Stimulated activated CD8-positive, alpha-beta memory T cell treated with anti-CD3 and anti-CD28 coated beads, Interleukin-7, amount 100 ng/mL, for 1 hour (primary cell): ENCODE data around the gene KLHDC4.

Source experiments
- DNase-seq, 2 donors: peaks; one replicate each; pipeline ENCODE4 v3.0.0-alpha.2; 2020; ENCODE audit warnings: low read depth in 2 of 2

KLHDC4 gene

DNA sequence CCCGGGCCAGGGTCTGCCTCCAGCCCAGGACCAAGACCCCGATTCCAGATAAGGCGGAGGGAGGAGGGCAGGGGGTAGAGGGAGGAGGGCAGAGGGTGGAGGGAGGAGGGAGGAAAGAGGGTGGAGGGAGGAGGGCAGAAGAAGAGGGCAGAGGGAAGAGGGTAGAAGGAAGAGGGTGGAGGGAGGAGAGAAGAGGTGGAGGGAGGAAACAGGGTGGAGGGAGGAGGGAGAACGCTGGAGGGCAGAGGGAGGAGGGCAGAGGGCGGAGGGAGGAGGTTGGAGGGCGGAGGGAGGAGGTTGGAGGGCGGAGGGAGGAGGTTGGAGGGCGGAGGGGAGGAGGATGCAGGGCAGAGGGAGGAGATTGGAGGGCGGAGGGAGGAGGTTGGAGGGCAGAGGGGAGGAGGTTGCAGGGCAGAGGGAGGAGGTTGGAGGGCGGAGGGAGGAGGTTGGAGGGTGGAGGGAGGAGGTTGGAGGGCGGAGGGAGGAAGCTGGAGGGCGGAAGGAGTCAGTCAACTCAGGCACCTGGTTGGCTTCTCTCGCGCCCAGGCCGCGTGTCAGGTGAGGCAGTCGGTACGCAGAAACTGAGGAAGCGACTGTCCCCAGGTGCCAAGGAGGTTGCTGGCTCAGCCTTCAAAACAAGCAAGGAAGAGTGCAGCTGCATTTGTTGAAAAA, 65.2 kb downstream of the KLHDC4 start:
- DNase-seq = no peak

DNA sequence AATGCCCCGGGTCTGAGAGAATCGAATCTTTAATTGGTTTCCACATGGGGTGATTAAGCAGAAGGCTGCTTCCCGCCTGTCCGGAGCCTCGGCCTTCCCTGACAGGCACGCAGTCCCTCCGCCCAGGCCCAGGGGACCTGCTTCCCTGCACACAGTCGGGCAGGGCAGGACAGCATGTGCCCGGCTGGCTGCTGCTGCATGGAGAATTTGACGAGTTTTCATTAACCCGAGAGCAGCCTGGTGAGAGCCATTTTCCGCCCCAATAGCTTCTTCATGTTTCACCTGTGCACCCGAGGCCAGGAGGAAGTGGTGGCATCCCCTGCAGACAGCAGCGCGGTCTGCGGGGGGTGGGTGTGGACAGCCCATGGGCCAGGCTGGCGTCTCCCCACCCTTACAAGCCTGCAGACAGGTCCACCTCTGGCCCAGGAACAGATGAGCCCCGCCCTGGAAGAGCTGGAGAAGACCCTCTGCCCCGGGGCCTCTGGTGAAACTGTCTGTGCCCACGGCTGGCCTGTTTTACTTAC, 67.0 kb downstream of the KLHDC4 start:
- DNase-seq = no peak

DNA sequence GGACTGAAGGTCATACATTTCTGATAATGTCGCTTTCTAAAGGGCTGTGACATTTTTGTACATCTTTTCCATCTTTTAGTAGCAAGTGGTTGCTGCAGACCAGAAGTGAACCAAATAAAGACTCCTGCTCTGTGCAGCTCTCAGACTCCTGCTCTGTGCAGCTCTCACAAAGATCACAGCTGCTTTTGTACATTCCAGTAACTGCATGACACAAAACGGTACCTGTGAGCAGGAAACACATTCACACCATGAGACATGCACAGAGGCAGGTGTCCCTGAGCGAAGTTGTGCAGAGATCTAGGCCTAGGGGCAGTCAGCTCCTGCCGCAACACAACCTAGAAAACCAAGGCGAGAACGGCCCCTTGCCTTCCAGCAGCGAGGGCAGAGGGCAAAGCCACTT, 67.5 kb downstream of the KLHDC4 start:
- no peak for DNase-seq

DNA sequence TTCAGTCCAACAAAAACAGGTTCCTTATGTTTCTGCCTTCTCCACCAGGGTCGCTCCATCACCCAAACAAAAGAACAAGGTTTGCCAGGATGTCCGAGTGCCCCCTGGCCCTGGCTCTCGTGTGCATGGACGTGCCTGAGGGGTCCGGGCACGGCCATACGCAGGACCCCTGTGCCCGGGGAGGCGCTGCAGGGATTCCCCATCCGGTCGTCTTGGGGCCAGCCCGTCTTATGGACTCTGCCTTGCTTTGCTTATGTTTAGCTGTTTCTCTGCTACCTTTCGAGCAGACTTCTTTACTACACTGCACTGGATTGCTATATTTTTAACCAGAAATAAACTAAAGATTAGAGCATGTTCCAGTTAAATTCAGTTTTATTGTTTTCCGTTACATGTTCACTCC, 68.0 kb downstream of the KLHDC4 start:
- DNase-seq = no peak

DNA sequence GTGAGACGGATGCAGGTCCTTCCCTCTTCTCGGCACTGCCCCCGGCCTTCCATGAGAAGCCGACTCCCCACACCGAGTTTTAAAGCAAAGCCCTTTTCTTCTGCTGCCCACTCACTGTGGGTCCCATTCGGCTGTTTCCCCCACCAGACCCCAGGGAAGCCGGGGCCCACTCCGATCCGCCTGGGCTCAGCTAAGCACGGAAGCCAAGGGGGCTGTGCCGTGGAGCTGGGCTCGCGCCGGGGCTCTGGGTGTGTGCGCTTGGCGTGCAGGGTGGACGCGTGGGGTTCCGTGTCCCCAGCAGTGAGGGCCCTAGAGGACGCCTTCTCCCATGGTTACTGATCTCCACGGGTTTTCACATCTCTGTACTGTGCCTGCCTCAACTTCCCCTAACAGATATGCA, 68.5 kb downstream of the KLHDC4 start:
- DNase-seq = no peak

DNA sequence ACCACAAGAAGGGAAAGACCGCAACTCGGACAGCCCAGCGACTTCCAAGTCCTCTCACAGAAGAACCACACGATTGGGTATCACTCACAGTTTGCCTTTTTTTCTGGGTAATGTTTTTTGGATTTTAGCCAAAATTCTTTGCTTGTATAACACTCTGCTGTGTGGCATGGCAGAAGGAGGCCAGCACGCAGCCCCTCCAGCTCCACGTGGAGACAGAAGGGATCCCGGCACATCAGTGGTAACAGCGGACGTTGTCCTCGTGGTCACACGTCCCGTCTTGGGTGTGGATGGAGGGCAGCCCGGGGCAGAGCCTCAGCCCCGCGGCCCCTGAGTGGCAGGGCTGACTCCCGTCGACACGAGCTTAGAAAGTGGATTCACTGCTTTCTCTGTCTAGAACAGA, 69.1 kb downstream of the KLHDC4 start:
- DNase-seq = no peak

DNA sequence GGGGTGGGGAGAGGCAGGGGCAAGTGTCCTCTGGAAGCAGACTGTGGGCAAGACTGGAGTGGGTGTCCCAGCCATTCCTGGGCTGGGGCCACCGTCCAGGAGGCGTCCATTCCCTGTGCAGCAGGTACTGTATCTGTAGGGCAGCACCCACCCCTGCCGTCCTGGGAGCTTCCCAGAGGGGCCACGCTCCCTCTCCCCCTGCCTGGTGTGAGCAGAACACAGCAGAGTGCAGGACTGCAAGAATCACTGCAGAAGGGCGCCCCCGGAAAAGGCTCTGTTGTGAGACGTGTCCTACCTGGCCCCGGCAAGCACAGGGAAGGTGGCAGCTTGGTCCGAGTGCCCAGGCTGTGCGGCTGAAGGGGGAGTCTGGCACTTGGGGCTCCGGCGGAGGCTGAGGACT, 70.3 kb downstream of the KLHDC4 start:
- DNase-seq = no peak

DNA sequence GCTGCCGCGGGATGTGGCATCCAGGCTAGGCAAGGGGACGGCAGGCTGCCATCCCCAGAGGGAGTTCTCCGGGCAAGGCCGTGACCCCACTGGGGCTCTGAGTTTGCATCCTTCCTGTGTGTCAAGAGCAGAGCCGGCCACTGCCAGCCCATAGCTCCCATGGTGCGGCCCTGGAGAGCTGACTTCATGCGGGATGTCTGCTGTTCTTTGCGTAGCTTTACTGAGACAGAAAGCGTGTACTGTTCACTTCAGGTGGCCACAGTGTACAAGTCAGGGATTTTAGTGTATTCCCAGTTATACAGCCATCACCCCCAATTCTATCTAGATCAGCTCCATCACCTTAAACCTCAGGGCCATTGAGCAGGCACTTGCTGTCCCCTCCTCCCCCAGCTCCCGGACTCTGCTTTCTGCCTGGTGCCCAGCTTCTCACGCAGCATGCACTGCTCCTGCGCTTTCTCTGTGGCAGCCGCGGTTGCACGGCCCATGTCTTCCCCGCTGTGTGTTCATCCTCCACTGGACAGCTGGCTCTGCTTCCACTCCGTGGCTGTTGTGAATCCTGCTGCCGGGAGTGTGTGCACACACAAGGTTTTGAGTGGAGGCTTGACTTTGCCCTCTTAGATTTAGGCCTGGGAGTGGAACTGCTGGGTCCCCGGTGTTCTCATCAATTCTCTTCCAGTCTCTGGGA, 71.2 kb downstream of the KLHDC4 start:
- DNase-seq = no peak

DNA sequence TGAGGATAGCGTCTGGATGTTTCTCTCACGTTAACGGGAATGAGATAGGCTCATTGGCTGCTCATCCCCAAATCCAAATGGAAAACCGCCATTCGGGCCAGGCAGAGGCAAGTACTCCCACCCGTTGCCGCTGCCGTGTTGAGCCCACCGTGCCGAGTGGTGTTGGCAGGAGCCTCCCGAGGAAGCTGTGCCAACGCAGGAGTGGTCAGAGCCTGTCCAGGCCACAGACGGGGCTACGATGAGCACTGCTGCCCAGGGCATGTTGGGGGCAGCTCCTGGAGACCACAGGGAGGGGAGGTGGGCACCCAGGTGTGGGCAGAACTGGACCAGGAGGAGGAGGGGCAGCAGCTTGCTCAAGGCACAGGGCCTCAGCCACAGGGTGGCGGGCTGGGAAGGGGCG, 72.0 kb downstream of the KLHDC4 start:
- DNase-seq = no peak

DNA sequence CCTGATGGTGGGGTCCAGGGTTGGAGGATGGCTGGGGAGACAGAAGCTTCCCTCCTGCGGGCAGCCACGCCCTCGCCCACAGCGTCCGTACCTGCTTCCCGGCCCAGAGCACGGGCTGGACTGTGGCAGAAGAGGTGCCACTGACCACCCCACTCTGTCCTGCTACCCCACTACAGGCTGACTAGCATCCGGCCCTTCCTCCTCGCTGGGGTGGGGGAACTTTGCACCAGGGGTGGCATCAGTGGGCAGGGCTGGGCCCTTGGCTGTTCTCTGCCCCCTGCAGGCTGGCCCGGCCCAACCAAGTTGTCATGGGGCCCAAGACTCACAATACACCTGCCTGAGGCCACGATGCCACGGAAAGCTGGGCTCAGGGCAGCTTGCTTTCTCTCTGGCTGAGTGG, 73.0 kb downstream of the KLHDC4 start:
- DNase-seq = no peak

DNA sequence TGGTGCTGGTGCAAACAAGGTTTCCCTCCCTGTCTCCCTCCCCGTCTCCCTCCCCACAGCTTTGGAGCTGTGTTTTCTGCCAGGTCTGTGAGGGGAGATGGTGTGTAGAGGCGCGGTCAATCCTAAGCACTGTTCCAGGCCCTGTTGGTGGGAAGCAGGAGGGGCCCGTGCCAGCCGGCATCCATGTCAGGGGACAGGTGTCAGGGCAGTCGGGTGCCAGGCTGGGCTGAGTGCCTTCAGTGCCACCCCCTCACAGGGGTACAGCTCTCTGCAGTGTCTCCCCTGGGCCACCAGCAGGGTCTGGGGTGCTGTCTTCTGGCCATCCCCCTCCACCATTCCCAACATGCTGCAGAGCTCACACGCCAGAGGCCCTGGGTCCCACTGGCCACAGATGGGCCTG, 73.6 kb downstream of the KLHDC4 start:
- no peak for DNase-seq

DNA sequence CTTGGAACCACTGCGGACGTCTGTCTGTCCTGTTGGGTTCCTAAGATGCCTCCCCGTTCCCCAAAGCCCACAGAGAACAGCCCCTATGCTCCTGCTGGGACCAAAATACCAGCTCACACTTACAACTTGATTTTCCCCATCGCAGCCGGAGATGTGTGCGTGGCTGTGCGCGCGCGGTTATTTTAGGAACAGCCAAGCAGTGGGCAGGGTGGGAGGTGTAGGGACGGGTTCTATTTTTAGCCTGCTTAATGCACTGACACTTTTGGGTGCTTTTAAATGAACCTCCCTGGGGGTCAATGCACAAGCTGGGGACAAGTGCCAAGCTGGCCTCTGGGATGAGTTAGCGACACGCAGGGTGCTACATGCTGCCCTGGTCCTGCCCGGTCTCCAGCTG, 74.1 kb downstream of the KLHDC4 start:
- no peak for DNase-seq

DNA sequence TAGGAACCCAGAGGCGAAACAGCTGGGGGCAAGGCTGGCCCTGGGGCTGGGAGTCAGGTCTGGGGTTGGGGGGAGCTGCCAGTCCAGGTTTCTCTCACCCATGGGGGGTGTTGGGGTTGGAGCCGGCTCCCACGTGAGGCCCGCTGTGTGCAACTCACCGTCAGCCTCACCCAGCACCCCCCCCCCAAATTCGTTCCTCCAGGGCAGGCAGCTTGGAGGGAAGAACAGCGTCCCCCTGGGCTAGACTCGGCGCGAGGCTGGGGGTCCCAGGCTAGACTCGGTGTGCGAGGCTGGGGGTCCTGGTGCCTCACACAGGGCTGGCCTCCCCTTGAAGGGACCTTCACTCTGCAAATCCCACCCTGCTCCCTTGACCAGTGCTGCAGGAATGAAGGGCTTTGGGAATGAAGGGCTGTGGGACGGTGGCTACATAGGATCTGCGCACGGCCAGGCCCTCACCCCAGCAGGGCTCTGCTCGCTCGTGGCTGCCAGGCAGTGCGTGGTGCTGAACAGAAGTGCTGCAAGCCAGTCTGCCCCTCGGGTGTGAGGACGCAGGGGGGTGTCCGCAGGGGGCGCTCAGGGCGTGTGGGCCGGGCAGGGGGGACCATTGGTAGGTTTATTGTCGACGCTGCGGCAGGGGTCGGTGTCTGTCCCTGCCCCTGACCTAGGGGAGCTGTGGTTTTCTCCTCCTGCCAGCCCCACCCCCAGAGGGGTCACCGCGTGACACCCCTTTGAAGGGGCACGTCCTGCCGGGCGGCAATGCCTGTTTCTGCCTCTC, 74.7 kb downstream of the KLHDC4 start:
- DNase-seq = no peak

DNA sequence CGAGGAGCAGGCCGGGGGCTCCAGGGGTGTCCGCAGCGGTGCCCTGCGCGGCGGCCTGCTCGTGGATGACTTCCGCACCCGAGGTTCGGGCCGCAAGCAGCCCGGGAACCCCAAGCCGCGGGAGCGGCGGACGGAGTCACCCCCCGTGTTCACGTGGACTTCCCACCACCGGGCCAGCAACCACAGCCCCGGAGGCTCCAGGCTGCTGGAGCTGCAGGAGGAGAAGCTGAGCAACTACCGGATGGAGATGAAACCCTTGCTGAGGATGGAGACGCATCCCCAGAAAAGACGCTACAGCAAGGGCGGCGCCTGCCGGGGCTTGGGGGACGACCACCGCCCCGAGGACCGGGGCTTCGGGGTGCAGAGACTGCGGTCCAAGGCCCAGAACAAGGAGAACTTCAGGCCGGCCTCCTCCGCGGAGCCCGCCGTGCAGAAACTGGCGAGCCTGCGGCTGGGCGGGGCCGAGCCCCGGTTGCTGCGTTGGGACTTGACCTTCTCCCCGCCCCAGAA, 75.8 kb downstream of the KLHDC4 start:
- DNase-seq = no peak

DNA sequence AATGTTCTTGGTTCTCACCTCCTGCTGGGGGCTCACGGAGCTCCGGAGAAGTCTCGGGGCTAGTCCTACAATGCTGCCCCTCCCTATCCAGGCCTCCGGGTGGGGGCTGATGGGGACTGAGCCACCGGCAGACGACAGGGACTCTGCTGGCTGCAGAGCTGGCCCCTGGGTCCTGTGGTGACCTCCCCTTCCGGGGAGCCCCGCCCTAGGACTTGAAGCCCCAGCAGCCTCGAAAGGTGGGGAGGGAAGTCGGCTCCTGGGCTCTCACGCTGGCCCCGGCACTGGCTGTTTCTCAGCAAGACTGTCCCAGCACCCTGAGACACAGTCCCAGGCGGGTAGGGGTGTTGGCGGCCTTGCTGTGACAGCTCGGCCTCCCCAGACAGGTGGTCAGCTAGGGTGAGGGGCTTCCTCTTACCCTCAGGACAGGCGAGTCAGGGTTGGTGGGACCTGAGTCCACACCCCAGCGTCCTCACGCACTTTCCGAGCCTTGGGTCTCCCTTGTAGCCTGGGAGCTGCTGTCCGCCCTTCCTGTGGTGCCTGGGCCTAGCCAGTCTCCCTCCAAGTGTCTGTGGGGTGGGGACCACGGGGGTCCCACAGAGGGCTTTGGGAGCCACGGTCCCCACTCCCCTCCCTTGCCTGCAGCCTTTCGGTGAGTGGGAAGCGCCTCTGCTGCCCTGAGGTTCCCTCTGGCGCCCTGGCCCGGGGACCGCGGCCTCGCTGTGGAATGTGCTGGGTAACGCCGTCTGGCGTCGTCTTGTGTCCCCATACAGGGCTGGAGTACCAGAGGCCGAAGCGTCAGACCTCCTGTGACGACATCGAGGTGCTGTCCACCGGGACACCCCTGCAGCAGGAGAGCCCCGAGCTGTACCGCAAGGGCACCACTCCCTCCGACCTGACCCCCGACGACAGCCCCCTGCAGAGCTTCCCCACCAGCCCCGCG, 76.6 kb downstream of the KLHDC4 start:
- no peak for DNase-seq

DNA sequence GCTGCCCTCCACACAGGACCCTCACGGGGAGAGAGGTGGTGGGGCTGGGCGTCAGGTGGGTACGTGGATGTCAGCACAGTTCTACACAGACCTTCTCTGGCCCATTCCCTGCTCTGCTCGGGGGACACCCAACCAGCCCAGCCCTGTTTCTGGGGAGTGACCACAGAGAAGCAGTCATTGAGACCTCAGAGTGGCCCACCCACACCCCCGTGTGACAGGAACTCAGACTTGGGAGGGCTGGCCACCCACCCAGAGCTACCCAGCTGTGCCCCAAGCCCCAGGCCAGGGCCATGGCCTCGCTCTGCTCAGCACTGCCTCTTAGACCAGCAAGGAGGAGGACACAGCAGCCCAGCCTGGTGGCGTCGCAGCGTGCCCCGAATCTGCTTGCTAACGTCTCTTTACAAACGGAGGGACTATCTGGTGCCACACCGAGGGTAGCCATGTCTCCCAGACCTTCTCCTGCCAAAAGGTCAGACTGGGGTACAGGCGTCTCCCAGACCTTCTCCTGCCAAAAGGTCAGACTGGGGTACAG, 77.7 kb downstream of the KLHDC4 start:
- DNase-seq = no peak

DNA sequence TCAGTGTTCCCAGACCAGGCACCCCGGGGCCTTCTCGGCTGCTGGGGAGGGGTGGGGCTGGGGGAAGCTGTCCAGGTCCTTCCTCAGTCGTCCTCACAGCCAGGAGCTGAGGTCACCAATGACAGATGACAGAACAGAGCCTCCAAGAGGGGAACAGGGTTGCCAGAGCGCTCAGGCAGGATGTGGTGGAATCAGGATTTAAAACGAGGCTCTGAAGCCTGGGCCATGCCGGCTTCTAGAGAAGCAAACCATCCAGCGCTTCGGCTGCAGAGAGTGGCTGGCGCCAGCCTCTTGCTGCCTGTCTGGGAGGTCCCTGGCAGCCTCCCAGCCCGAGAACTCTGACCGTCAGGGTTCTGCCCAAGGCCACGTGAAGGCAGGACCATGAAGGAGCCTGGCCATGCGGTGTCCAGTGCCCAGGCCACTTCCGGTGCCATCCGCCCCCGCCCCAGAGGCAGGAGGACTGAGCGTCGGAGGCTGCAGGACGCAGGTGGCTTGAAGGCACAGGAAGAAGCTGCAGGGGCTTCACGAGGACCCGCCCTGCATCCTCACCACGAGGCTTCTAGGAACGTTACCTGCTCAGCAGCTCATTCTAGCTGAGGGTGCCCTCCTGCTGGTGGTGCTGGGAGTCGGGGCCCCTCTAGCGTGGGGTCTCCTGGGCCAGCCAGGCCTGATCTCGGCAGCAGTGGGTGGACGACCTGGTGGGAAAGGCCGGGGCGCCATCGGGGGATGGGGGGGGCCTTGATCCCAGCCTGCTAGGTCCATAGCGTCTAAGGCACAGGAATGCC, 78.5 kb downstream of the KLHDC4 start:
- DNase-seq = no peak

DNA sequence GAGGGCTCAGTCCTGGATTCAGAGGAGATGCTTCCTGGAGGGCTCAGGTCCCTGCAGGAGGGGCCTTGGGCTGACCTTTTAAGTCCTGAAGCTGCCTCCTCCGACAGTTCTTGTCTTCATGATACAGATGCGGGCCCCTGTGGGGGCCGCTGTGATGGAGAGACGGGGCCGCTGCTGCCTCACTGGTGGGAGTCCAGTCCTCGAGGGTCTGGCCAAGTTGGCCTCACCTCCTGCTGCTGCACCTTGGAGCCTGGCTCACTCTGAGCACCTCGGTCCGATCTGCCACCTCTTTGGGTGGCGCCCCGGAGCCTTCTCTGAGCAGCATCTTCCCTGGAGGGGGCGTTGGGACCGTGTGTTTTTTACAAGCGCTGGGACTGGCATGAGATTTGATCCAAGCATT, 79.1 kb downstream of the KLHDC4 start:
- no peak for DNase-seq

DNA sequence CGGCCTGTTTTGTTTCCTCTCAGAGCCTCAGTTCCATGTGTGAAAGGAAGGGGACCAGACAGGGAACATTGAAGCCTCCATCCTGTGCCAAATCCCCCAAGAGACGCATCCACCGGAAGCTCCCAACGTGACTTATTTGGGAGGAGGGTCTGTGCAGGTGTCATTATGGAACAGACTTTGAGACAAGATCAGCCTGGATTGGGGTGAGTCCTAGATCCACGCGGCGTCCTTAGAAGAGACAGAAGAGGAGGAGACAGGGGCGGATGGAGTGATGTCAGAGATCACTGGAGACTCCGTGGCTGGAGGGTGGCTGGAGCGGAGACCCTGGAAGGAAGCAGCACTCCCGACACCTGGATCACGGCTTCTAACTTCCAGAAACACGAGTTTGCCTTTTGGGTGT, 80.0 kb downstream of the KLHDC4 start:
- no peak for DNase-seq

DNA sequence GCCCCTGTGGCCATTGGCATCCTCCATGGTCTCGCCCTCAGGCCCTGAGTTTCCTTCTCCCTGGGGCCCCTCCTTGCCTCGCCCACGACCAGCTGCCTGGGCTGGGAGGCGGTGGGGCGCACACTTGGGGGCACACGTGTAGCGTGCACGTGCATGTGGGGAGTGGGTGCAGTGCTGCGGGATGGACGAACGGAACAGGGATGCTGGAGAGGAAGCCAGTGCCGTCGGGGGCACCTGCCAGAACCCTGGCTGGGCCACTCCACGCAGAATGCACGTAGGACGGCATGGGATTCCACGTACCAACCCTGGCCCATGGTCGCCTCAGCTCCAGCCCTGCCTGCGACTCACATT, 80.4 kb downstream of the KLHDC4 start:
- DNase-seq = no peak
